ENCODE results near the gene STAT3. TPM values are rescaled to one million over a fixed set of nuclear protein-coding genes. Genes with fewer than 3 reads are reported as not detected.
A peak's percentile ranks its signal among the peaks of the same experiment; 100 is the strongest.

Gene STAT3
- 89.2 and 115 TPM in 2 replicates for total RNA-seq (2022)
- Bru-seq, nascent RNA = percentile 78 among the genes with signal in this experiment
- percentile 91 among the genes with signal in this experiment for BruChase-seq, experiment 1, labeled RNA remaining after a 6-hour chase
- percentile 80 among the genes with signal in this experiment for BruChase-seq, experiment 2, labeled RNA remaining after a 2-hour chase
- long read RNA-seq, full-length matches to known transcripts = 113 of 208 reads
- long read RNA-seq, partial matches to known transcripts = 18 of 208 reads
- long read RNA-seq, other reads (novel, unspliced or antisense) = 77 of 208 reads

GRCh38 chr17:42388381-42389134 is at the start of gene STAT3:
TSS of gene STAT3 (minus strand) at chr17:42388442. CDS start at chr17:42348516, 39,926 bp downstream.
- CTCF ChIA-PET = interaction anchor here (0.6 to 2.5 kb wide), 9 partner anchors 19 to 383 kb away, joined by 3 to 16 read pairs (median 4); no protein-coding TSS in a partner anchor
- peak within 1 kb of the TSS; percentile 90 for H3K4me3 Mint-ChIP-seq (ENCODE audit: unreplicated experiment)
- H3K27ac Mint-ChIP-seq (ENCODE audit: low read depth, unreplicated experiment) = peak within 1 kb of the TSS; percentile 97
- DNase-seq (ENCODE audit: unreplicated experiment) = peak; percentile 100
- BruUV-seq (replicated peaks) = no TSS peak
- no peak for TF ChIP-seq CTCF (IDR thresholded peaks at IDR 0.05; ENCODE audit: unreplicated experiment)
- intact Hi-C loops (cut with micrococcal nuclease) = loop anchor here (5.0 kb wide), 2 partner anchors 34 to 66 kb away; partner anchors contain the start of gene CAVIN1
- POLR2A ChIA-PET = interaction anchor here (0.5 to 3.5 kb wide), 35 partner anchors 8 to 1559 kb away, joined by 3 to 84 read pairs (median 5); partner anchors contain the start of genes ACLY, BECN1, CAVIN1 and NAGLU
- no peaks in the 10 kb centered on the region for H3K27me3 Mint-ChIP-seq (ENCODE audit: insufficient read depth, unreplicated experiment)
- peaks cover 24% of the 10 kb centered on the region for H3K36me3 Mint-ChIP-seq (ENCODE audit: insufficient read depth, unreplicated experiment)
- H3K9me3 Mint-ChIP-seq (ENCODE audit: unreplicated experiment) = no peaks in the 10 kb centered on the region
- H3K4me1 Mint-ChIP-seq (ENCODE audit: insufficient read depth, unreplicated experiment) = peaks cover 25% of the 10 kb centered on the region

- DNase-seq (ENCODE audit: unreplicated experiment) = peak; percentile 90
- CTCF ChIA-PET = interaction anchor here (0.7 to 1.1 kb wide), 2 partner anchors 21 to 82 kb away, joined by 3 to 4 read pairs; no protein-coding TSS in a partner anchor
- Mint-ChIP-seq H3K27me3 (ENCODE audit: insufficient read depth, unreplicated experiment) (no peaks in the 10 kb centered on the region), H3K27ac (ENCODE audit: low read depth, unreplicated experiment) (peak overlapping the region; percentile 46), H3K9me3 (ENCODE audit: unreplicated experiment) (no peaks in the 10 kb centered on the region), H3K4me3 (ENCODE audit: unreplicated experiment) (no peak overlapping the region), H3K36me3 (ENCODE audit: insufficient read depth, unreplicated experiment) (no peaks in the 10 kb centered on the region), H3K4me1 (ENCODE audit: insufficient read depth, unreplicated experiment) (peaks cover 10% of the 10 kb centered on the region)
- POLR2A ChIA-PET = interaction anchor here (0.6 to 2.1 kb wide), 9 partner anchors 8 to 575 kb away, joined by 3 to 6 read pairs (median 3); partner anchors contain the start of genes CAVIN1 and STAT3
- intact Hi-C loops (cut with micrococcal nuclease) = no loop called here
- no peak for TF ChIP-seq CTCF (IDR thresholded peaks at IDR 0.05; ENCODE audit: unreplicated experiment)
- BruUV-seq (replicated peaks) = no TSS peak
Observed at GRCh38 chr17:42436391-42436790, 48.1 kb upstream of the STAT3 start.

- POLR2A ChIA-PET = interaction anchor here (1.5 to 4.5 kb wide), 2 partner anchors 9 to 42 kb away, joined by 7 to 21 read pairs; partner anchors contain the start of gene CAVIN1
- CTCF ChIA-PET = interaction anchor here (0.6 to 1.2 kb wide), 7 partner anchors 23 to 647 kb away, joined by 3 to 6 read pairs (median 3); no protein-coding TSS in a partner anchor
- H3K36me3 Mint-ChIP-seq (ENCODE audit: insufficient read depth, unreplicated experiment) = peaks cover 5% of the 10 kb centered on the region
- TF ChIP-seq CTCF (IDR thresholded peaks at IDR 0.05; ENCODE audit: unreplicated experiment) = no peak
- no peak overlapping the region for H3K4me3 Mint-ChIP-seq (ENCODE audit: unreplicated experiment)
- peaks cover 19% of the 10 kb centered on the region for H3K4me1 Mint-ChIP-seq (ENCODE audit: insufficient read depth, unreplicated experiment)
- no peaks in the 10 kb centered on the region for H3K27me3 Mint-ChIP-seq (ENCODE audit: insufficient read depth, unreplicated experiment)
- H3K27ac Mint-ChIP-seq (ENCODE audit: low read depth, unreplicated experiment) = no peak overlapping the region
- intact Hi-C loops (cut with micrococcal nuclease) = no loop called here
- no peaks in the 10 kb centered on the region for H3K9me3 Mint-ChIP-seq (ENCODE audit: unreplicated experiment)
- no TSS peak for BruUV-seq (replicated peaks)
- no peak for DNase-seq (ENCODE audit: unreplicated experiment)
Observed at GRCh38 chr17:42431758-42432161, 43.5 kb upstream of the STAT3 start.

All from MCF 10A (cell line).